WI38 (cell line): ENCODE data around the gene SYT2.
"Not testable (repeated sequence)": the region's sequence is repeated elsewhere in the genome, so short reads cannot be mapped to it uniquely, and the experiment has no call there.

ENCODE experiments used
- H3K4me3 ChIP-seq: 2 replicates; pipeline ENCODE4 v1.5.1; 2011; ENCODE audit warnings: low read depth, mild to moderate bottlenecking, control low read depth, low read length
- TF ChIP-seq, protein P1 (sequence below): IDR thresholded peaks from 2 replicates; pipeline ENCODE4 v1.5.1; 2012; ENCODE audit warnings: low read depth, mild to moderate bottlenecking, control low read depth, low read length

The SYT2 gene

DNA sequence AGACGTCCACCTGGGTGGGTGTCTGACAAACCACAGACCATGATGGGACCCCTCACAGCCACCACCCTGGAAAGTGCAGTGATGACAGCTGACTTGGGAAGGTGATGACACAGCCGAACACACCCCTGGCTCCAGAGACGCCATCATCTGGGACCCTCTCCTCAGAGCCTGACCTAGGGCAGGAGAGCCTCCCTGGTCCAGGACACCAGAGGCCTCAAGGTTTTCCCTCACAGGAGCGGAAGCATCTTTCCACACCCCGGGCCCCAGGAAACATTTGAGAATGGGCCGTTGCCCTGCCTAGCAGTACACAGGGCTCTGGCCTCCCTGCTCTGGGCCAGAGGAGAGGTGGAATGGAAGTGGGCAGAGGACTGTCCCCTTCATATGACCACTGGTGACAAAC is 79.7 kb downstream of the SYT2 start:
- no peak overlapping the region for H3K4me3 ChIP-seq
- TF ChIP-seq, protein P1, sequence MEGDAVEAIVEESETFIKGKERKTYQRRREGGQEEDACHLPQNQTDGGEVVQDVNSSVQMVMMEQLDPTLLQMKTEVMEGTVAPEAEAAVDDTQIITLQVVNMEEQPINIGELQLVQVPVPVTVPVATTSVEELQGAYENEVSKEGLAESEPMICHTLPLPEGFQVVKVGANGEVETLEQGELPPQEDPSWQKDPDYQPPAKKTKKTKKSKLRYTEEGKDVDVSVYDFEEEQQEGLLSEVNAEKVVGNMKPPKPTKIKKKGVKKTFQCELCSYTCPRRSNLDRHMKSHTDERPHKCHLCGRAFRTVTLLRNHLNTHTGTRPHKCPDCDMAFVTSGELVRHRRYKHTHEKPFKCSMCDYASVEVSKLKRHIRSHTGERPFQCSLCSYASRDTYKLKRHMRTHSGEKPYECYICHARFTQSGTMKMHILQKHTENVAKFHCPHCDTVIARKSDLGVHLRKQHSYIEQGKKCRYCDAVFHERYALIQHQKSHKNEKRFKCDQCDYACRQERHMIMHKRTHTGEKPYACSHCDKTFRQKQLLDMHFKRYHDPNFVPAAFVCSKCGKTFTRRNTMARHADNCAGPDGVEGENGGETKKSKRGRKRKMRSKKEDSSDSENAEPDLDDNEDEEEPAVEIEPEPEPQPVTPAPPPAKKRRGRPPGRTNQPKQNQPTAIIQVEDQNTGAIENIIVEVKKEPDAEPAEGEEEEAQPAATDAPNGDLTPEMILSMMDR: no peak

DNA sequence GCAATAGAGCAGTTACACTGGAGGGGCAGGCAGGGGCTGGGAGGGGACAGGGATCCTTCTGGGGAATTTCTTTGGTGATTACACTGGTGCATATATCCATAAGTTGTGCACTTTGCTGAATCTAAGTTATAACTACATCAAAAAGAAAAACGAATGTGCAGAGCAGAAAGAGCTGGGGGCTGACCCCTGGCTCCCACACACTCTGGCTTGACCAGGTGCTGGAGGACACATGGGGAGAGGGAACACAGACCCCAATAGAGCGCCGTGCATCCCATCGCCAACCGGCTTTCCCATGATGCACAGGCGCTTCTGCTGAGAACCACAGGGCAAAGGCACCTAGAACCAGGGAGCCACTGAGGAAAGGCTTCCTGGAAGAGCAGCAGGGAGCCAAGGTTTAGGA is 80.2 kb downstream of the SYT2 start:
- not testable (repeated sequence) for H3K4me3 ChIP-seq

DNA sequence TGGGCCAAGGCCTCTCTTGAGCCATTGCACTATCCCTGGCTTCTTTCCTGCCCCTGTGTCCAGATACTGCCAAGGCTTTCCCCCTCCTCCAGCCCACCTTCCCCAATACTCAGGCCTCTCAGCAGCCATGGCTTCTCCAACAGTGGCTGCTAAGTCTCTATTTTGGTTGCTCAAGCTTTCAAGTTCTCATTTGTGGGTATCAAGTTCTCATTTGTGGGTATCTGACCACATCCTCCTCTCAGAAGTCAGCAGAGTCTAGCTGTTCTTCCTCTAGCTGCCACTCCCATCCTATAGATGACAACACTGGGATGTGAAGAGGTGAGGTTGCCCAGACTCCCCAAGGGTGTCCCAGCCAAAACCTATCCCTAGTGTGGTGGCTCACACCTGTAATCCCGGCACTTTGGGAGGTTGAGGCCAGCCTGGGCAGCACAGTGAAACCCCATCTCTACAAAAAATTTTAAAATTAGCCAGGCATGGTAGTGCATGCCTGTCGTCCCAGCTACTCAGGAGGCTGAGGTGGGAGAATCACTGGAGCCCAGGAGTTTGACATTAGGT is 80.9 kb downstream of the SYT2 start:
- not testable (repeated sequence) for H3K4me3 ChIP-seq

DNA sequence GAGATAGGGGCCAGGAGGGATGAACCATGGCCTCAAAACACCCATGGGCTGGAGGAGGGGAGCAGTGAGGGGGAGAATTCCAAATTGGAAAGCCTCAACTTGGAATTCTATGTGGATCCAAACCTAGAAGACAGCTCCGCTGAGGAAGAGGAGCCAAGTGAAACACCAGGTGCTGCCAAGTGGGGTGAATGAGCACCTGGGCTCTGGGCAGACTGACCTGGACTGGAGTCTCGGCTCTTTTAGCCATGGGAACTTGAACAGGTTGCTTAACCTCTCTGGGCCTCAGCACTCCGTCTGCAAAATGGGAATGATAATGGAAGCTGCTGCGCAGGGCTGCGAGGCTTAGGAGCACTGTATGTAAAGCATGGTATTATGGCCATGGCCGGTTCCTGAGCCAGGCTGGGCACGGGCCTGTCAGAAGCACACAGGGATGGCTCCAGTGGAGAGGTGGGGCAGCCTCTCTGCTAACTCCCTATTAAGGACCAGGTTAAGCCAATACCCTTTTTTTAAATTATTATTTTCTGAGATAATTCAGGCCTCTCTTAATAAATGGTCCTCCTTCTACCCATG is 81.5 kb downstream of the SYT2 start:
- H3K4me3 ChIP-seq: no peak overlapping the region
- TF ChIP-seq, protein P1: no peak

DNA sequence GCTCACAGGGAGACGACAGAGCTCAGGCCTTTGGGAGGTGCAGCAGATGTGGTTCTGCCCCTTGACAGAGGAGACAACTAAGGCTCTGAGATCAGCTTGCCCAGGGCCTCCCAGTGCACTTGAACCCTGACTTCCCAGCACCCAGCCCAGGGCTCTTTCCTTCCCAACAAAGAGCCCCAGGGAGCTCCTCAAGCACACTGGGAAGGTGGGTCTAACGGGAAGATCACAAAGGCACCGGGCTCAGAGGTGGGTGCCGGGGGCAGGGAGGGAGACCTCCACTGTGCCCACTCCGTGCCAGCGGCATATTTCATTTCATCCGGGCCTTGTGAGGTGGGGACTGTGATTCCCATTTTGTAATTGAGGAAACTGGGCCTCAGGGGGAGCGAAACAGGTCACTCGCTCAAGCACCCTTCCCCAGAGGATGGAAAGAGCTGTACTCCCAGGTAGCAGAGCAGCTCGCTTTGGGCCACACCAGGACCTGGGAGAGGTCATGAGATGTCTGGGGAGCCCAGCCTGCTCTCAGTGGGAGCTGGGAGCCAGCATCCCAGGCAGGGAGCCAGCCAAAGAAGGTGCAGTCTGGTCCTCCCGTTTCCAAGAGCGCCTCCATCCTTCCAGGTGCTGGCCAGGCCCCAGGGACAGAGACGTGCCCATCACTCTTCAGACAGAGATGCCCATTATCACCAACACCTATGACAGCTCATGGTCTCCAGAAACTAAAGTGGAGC is 82.3 kb downstream of the SYT2 start:
- no peak overlapping the region for H3K4me3 ChIP-seq
- TF ChIP-seq, protein P1: no peak

DNA sequence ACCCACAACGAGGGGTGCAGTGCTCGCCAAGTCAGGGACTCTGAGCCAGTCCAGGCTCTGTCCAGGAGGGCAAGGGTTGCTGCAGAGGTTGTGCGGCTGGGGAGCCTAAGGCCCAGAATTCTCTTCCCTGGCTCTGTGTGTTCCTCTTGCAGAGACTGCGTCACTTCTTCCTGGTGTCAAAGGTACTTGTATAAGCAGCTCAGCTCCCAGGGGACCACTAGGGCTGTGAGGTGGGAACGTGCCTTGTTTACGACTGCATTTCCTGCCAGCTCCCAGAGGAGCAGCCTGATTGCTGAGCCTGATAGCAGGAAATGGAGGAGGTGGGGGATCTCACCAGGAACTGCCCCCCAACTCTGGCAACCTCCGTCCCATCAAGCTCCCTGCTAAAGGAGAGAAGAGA is 83.2 kb downstream of the SYT2 start:
- not testable (repeated sequence) for H3K4me3 ChIP-seq

DNA sequence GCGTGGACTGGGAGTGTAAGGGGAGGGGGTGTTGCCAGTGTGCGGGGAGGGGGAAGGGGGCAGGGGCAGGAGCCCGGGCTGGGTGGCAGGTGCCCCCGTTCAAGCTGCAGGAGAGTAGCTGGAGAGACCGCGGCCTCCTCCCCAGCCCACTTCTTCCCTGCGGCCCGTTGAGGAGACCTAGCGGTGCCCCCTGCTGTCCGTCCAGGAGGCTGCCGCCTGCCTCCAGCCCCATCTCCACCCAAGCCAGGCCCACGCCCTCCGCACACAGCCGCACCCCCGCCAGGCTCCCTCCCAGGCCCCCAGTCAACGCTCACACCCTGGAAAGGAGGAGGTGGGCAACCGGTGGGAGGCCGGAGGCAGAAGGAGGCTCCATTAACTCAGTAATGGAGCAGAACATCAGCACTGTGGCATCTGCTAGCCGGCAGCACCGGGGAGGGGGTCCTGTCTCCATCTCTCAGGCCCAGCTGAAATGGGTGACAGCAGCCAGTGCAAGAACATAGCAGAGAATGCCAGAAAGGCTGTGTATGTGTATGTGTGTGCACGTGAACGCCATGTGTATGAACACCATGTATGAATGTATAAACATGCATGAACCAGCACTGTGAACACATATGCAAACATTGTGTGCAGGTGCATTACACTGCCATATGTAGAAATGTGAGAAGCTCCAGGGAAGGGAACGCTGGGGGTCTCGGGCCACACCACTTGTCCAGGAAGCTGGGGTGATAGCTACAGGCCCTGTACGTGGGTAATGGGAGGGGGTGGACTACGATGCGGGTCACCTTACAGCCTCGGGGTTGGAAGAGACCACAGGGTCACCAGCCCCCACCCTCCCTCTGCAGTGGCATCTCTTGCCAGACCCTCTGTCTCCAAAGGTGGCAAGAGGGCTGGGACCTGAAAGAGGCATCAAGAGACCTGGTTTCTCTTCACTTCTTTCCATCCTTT is 84.6 kb downstream of the SYT2 start:
- TF ChIP-seq, protein P1: peak; percentile 71

DNA sequence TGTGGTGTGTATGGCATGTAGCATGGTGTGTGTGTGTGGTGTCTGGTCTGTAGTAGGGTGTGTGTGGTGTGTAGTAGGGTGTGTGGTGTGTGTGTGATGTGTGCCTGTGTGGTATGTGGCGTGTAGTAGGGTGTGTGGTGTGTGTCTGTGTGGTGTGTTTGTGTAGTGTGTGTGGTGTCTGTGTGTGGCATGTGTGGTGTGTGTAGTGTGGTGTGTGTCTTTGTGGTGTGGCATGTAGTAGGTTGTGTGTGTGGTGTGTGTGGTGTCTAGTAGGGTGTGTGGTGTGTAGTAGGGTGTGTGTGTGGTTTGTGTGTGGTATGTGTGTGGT is 85.5 kb downstream of the SYT2 start:
- no peak overlapping the region for H3K4me3 ChIP-seq
- TF ChIP-seq, protein P1: no peak

More for the DNA sequence above, 84.6 kb downstream of the SYT2 start:
- no peak overlapping the region for H3K4me3 ChIP-seq
